ENCODE results near the gene DBET. TPM values are rescaled to one million over a fixed set of nuclear protein-coding genes. Genes with fewer than 3 reads are reported as not detected.
"Not testable (repeated sequence)": the region's sequence is repeated elsewhere in the genome, so short reads cannot be mapped to it uniquely, and the experiment has no call there.

Gene DBET
- total and polyA plus RNA-seq, 5 donors from 2014 or later, result not detected

DNA sequence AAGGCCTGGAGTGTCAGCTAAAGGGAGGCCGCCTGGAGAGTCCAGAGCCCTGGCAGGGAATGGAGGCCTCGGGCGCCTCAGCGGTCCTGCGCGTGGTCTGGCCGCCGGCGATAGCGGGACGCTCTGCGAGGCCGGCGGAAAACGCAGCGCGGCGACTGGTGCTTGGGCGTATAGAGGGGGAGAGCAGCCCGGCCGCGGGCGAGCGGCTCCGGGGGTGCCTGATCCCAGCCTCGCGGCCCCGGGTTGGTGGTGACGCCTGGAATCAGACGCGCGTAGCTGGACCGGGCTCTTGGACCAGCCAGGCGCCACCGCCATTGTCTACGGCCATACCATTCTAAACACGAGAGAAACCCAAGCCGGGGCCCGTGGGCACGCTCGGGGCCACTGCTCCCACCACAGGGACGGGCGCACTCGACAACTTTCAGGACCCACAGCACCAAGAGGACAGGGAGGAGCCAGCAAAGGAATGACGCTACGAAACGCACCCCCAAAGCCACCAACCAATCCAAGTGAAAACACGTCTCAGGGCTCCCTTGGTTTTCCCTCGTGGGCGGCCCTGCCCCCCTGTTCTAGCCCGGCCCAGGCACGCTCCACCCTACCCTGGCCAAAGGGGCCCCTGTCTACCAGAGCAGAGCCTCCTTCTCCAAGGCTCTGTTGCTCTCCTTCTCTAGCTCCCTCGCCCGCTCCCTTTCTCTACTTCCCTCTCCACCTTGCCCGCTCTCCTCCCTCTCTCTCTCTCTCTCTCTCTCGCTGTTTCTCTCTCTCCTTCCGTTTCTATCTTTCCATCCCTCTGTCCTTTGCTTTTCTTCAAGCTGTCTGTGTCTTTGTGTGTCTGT is 45.1 kb upstream of the DBET start:
- no peak overlapping the region for H3K4me3 ChIP-seq (ENCODE audit: low read depth, low read length)
- peak overlapping the region in 3 of 4 donors; percentile 64 to 81 (median 77) for H3K4me3 Mint-ChIP-seq
- peaks cover 18% of the 10 kb centered on the region for H3K4me1 ChIP-seq (ENCODE audit: control insufficient read depth, insufficient read depth, low read length, poor library complexity, severe bottlenecking)
- DNase-seq (no peak), ATAC-seq (ENCODE audit: low read depth in 2 of 2) (no peak)
- H3K27me3 Mint-ChIP-seq, result peaks cover 66% of the 10 kb centered on the region
- peaks cover 6% of the 10 kb centered on the region for H3K27me3 ChIP-seq (ENCODE audit: control insufficient read depth, insufficient read depth, low read length)
- H3K36me3 Mint-ChIP-seq, result peaks cover 3% of the 10 kb centered on the region
- no peaks in the 10 kb centered on the region for H3K9me3 ChIP-seq (ENCODE audit: control insufficient read depth in 2 of 2, low read length in 2 of 2)
- H3K36me3 ChIP-seq (ENCODE audit: control insufficient read depth, insufficient read depth, low read length), result no peaks in the 10 kb centered on the region
- no peak overlapping the region for H3K27ac Mint-ChIP-seq
- peaks cover 0 to 45% (median 14%) of the 10 kb centered on the region in 4 donors for H3K4me1 Mint-ChIP-seq
- no peak overlapping the region for H3K27ac ChIP-seq (ENCODE audit: insufficient read depth, low read length, poor library complexity, severe bottlenecking)
- H3K9me3 Mint-ChIP-seq, result peaks cover 0 to 14% (median 0%) of the 10 kb centered on the region in 7 donors

DNA sequence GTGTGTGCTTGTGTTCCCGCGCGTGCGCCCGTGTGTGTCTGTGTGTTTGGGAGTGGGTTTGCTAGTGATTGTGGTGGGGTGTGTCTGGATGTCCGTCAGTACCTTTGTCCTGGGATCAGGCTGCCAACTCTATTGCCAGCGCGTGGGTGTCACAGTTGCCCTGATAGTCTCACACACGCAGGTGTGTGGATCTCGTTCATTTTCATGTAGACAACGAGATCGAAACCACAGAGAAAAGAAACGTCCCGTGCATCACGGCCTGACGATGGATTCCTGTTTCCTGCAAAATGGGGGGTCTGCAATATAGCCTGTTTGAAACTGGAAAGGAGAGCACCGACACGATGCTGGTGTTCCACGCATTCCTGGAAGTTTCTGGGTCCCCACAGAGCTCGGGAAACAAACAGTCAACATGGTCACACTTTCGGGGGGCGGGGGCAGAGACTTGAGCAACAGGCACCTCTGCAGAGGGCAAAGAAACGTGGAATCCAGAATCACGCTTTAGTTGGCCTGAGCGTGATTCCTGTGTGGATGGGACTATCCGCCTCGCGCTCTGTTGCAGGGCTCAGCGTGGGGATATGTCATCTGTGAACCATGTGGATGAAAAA is 44.3 kb upstream of the DBET start:
- H3K27me3 Mint-ChIP-seq, result peaks cover 61% of the 10 kb centered on the region
- DNase-seq; ATAC-seq (ENCODE audit: low read depth in 2 of 2); H3K27ac ChIP-seq (ENCODE audit: insufficient read depth, low read length, poor library complexity, severe bottlenecking); H3K9me3 ChIP-seq (ENCODE audit: control insufficient read depth in 2 of 2, low read length in 2 of 2); H3K36me3 Mint-ChIP-seq; H3K27ac Mint-ChIP-seq; H3K27me3 ChIP-seq (ENCODE audit: control insufficient read depth, insufficient read depth, low read length); H3K4me3 ChIP-seq (ENCODE audit: low read depth, low read length); H3K36me3 ChIP-seq (ENCODE audit: control insufficient read depth, insufficient read depth, low read length): not testable (repeated sequence)
- peaks cover 14% of the 10 kb centered on the region for H3K4me1 ChIP-seq (ENCODE audit: control insufficient read depth, insufficient read depth, low read length, poor library complexity, severe bottlenecking)
- H3K4me1 Mint-ChIP-seq, result peaks cover 0 to 41% (median 12%) of the 10 kb centered on the region in 4 donors
- H3K9me3 Mint-ChIP-seq, result peaks cover 0 to 14% (median 0%) of the 10 kb centered on the region in 7 donors
- H3K4me3 Mint-ChIP-seq, result peak overlapping the region in 3 of 4 donors; percentile 50 to 81 (median 64)

DNA sequence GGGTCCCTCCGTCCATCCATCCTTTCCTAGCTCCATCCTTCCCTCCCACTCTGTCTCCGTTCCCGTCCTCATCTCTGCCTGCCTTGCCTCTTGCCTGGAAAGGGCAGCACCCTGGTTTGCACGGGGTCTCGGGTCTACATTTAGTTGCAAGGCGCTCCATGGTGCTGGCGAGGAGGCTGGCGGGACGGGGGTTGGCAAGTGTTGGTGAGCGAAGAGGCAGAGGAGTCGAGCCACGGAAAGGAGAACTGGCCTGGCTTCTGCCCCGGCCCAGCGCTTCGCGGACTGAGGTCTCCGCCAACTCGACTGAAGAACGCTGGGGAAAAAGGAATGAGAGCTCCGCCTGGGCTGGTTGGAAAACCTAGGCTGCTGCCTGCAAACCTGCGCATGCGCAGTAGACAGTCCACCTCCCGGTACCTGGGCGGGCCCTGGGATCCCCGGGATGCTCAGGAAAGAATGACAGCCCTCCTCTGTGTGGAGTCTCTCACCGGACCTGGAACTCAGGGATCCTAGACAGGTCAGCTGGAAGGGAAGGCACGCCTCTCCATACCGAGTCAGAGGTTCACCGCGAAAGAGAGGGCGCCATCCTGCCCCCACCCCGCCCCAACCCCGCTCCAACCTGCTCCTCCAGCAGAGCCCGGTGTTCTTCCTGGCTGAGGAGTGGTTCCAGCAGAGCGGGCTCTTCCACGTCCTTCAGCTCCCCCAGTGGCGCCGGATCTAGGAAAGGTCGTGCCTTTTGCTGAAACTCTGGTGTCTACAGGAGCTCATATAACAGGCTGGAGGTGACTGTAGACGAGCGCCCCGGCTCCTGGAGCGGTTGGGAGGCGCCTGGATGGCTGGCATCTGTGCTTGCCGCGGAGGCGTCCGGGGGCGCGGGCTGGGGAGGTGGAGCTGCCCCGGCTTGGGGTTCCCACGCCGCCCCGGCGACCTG is 43.2 kb upstream of the DBET start:
- H3K9me3 Mint-ChIP-seq, result peaks cover 0 to 13% (median 0%) of the 10 kb centered on the region in 7 donors
- ATAC-seq (ENCODE audit: low read depth in 2 of 2) (no peak), DNase-seq (peak in 1 of 3 donors; percentile 15)
- H3K27ac Mint-ChIP-seq, result no peak overlapping the region
- H3K4me1 Mint-ChIP-seq, result peaks cover 0 to 39% (median 10%) of the 10 kb centered on the region in 4 donors
- H3K36me3 ChIP-seq (ENCODE audit: control insufficient read depth, insufficient read depth, low read length), result no peaks in the 10 kb centered on the region
- no peaks in the 10 kb centered on the region for H3K9me3 ChIP-seq (ENCODE audit: control insufficient read depth in 2 of 2, low read length in 2 of 2)
- peaks cover 11% of the 10 kb centered on the region for H3K4me1 ChIP-seq (ENCODE audit: control insufficient read depth, insufficient read depth, low read length, poor library complexity, severe bottlenecking)
- peak overlapping the region; percentile 56 to 81 (median 74) for H3K4me3 Mint-ChIP-seq
- peaks cover 53% of the 10 kb centered on the region for H3K27me3 Mint-ChIP-seq
- no peak overlapping the region for H3K27ac ChIP-seq (ENCODE audit: insufficient read depth, low read length, poor library complexity, severe bottlenecking)
- H3K27me3 ChIP-seq (ENCODE audit: control insufficient read depth, insufficient read depth, low read length), result peaks cover 6% of the 10 kb centered on the region
- H3K36me3 Mint-ChIP-seq, result peaks cover 3% of the 10 kb centered on the region
- no peak overlapping the region for H3K4me3 ChIP-seq (ENCODE audit: low read depth, low read length)

DNA sequence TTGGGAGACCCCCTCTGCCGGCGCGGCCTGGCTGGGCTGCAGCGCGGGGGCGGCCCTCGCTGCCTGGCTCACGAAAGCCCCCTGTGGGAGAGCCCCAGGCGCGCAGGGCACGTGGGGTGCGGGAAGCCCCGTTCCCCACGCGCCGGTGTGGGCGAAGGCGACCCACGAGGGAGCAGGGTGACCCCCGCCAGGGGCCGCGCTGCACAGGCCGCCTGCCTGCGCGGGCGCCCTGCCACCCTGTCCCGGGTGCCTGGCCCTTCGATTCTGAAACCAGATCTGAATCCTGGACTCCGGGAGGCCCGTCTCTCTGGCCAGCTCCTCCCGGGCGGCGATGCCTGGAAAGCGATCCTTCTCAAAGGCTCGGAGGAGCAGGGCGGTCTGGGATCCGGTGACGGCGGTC is 42.3 kb upstream of the DBET start:
- not testable (repeated sequence) for H3K27ac Mint-ChIP-seq; H3K27me3 ChIP-seq (ENCODE audit: control insufficient read depth, insufficient read depth, low read length)

DNA sequence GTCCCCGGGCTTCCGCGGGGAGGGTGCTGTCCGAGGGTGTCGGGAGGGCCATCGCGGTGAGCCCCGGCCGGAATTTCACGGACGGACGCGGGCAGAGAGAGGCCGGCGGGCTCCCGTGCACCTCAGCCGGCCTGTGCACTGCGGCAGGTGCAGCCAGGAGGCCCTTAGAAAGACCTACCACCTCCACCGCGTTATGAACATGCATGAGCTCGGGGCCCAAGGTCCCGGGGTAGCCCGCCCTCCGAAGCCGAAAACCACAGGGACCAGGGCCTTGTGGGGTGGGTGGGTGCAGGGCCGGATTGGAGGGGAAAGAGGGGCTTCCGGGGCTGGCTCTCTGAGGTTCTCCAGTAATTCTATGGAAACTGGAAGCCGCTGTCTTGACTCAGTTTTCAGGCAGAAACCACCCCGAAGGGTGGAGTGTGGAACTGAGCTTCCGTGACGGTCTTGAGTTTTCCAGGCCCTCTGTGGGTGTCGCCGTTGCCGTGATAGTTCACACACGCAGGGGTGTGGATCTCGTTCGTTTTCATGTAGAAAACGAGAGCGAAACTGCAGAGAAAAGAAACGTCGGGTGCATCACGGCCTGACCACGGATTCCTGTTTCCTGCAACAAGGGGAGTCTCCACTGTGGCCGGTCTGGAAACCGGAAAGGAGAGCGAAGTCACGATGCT is 41.6 kb upstream of the DBET start:
- H3K36me3 Mint-ChIP-seq; H3K9me3 ChIP-seq (ENCODE audit: control insufficient read depth in 2 of 2, low read length in 2 of 2); H3K27ac ChIP-seq (ENCODE audit: insufficient read depth, low read length, poor library complexity, severe bottlenecking); DNase-seq; H3K27me3 ChIP-seq (ENCODE audit: control insufficient read depth, insufficient read depth, low read length); H3K27ac Mint-ChIP-seq; H3K36me3 ChIP-seq (ENCODE audit: control insufficient read depth, insufficient read depth, low read length); H3K9me3 Mint-ChIP-seq: not testable (repeated sequence)
- H3K4me1 ChIP-seq (ENCODE audit: control insufficient read depth, insufficient read depth, low read length, poor library complexity, severe bottlenecking), result peaks cover 11% of the 10 kb centered on the region
- H3K4me3 ChIP-seq (ENCODE audit: low read depth, low read length), result peak overlapping the region; percentile 44
- Mint-ChIP-seq H3K4me1 (peaks cover 0 to 30% (median 8%) of the 10 kb centered on the region in 4 donors), H3K4me3 (peak overlapping the region; percentile 63 to 92 (median 80)), H3K27me3 (peaks cover 40% of the 10 kb centered on the region)
- peak in 1 of 2 donors; percentile 47 for ATAC-seq (ENCODE audit: low read depth in 2 of 2)

More for the DNA sequence above, 42.3 kb upstream of the DBET start:
- not testable (repeated sequence) for H3K4me3 ChIP-seq (ENCODE audit: low read depth, low read length); H3K9me3 ChIP-seq (ENCODE audit: control insufficient read depth in 2 of 2, low read length in 2 of 2); H3K4me3 Mint-ChIP-seq; H3K9me3 Mint-ChIP-seq; H3K27ac ChIP-seq (ENCODE audit: insufficient read depth, low read length, poor library complexity, severe bottlenecking); H3K36me3 Mint-ChIP-seq; ATAC-seq (ENCODE audit: low read depth in 2 of 2); DNase-seq; H3K36me3 ChIP-seq (ENCODE audit: control insufficient read depth, insufficient read depth, low read length)
- H3K4me1 Mint-ChIP-seq, result peaks cover 0 to 31% (median 8%) of the 10 kb centered on the region in 4 donors
- peaks cover 44% of the 10 kb centered on the region for H3K27me3 Mint-ChIP-seq
- H3K4me1 ChIP-seq (ENCODE audit: control insufficient read depth, insufficient read depth, low read length, poor library complexity, severe bottlenecking), result peaks cover 11% of the 10 kb centered on the region

DNA sequence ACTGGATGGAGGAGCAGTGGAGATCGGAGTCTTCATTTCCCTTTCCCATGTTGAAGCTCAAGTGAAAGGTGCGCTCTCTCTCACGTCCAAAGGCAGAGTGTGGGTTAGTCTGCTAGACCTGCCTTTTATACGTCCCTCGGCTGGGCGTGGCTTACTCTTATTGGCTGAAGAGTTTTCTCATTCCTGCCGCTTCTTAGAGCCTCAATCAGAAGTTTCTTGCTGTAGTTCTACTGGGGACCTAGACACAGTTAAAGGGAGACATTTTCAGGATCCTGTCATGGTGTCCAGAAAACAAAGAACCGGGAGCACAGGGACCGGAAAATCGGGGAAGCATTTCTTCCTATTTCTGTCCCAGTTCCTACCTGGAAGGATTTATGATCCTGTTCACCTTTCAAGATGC is 37.1 kb upstream of the DBET start, which contains the start of gene FRG2:
Gene FRG2 (minus strand): TSS at position 101 of the 400 bp plus-strand sequence. CDS start 52 bp downstream, at position 49.
- H3K9me3 ChIP-seq (ENCODE audit: control insufficient read depth in 2 of 2, low read length in 2 of 2); H3K27me3 Mint-ChIP-seq; H3K36me3 Mint-ChIP-seq; DNase-seq; H3K27me3 ChIP-seq (ENCODE audit: control insufficient read depth, insufficient read depth, low read length); H3K27ac Mint-ChIP-seq; ATAC-seq (ENCODE audit: low read depth in 2 of 2); H3K27ac ChIP-seq (ENCODE audit: insufficient read depth, low read length, poor library complexity, severe bottlenecking); H3K4me3 Mint-ChIP-seq; H3K4me1 ChIP-seq (ENCODE audit: control insufficient read depth, insufficient read depth, low read length, poor library complexity, severe bottlenecking); H3K9me3 Mint-ChIP-seq; H3K36me3 ChIP-seq (ENCODE audit: control insufficient read depth, insufficient read depth, low read length); H3K4me1 Mint-ChIP-seq; H3K4me3 ChIP-seq (ENCODE audit: low read depth, low read length): not testable (repeated sequence)

DNA sequence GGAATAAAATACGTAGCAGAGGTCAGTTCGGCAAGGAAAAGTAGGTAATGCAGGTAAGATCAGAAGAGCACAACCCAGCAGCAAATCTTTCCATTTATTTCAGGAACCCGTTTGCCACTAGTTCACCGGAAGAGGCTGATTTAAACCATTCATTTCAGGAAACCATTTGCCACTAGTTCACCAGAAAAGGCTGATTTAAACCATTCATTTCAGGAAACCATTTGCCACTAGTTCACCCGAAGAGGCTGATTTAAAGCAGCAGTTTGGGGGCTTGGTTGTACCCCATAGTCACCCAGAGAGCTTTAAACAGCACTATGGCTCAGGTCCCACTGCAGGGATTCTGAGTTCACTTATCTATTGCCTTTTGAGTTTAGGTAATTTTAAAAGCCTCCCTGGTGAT is 33.0 kb upstream of the DBET start:
- not testable (repeated sequence) for H3K4me3 Mint-ChIP-seq; DNase-seq; H3K27ac Mint-ChIP-seq; H3K4me1 Mint-ChIP-seq; H3K36me3 Mint-ChIP-seq; H3K27me3 ChIP-seq (ENCODE audit: control insufficient read depth, insufficient read depth, low read length); H3K9me3 Mint-ChIP-seq; H3K27me3 Mint-ChIP-seq; H3K4me1 ChIP-seq (ENCODE audit: control insufficient read depth, insufficient read depth, low read length, poor library complexity, severe bottlenecking); H3K4me3 ChIP-seq (ENCODE audit: low read depth, low read length); H3K27ac ChIP-seq (ENCODE audit: insufficient read depth, low read length, poor library complexity, severe bottlenecking); ATAC-seq (ENCODE audit: low read depth in 2 of 2); H3K36me3 ChIP-seq (ENCODE audit: control insufficient read depth, insufficient read depth, low read length); H3K9me3 ChIP-seq (ENCODE audit: control insufficient read depth in 2 of 2, low read length in 2 of 2)

Measured in CD4-positive, CD25-positive, alpha-beta regulatory T cell (primary cell).